Uterus (tissue), 4 donors: ENCODE measurements around the gene MCMBP. TPM values are rescaled to one million over a fixed set of nuclear protein-coding genes. Genes with fewer than 3 reads are reported as not detected.
"Not testable (repeated sequence)": the region's sequence is repeated elsewhere in the genome, so short reads cannot be mapped to it uniquely, and the experiment has no call there.

Source experiments
- DNase-seq, 2 donors: peaks; one replicate each; pipeline ENCODE4 v3.0.0-alpha.2; 2019 to 2020
- H3K27ac ChIP-seq, 2 donors: fragments of 200-600 bp; sonication (generic); 1 replicate in 1 of 2; 2 replicates in 1 of 2; pipeline ENCODE4 v1.5.1; 2016 to 2018
- H3K27me3 ChIP-seq, 2 donors: fragments of 200-600 bp; sonication (generic); one replicate each; pipeline ENCODE4 v1.5.1; 2018 to 2019; ENCODE audit warnings: control low read depth in 1 of 2
- H3K36me3 ChIP-seq, 2 donors: fragments of 200-600 bp; sonication (generic); one replicate each; pipeline ENCODE4 v1.5.1; 2019; ENCODE audit warnings: control low read depth in 1 of 2
- H3K4me1 ChIP-seq, 2 donors: fragments of 200-600 bp; sonication (generic); one replicate each; pipeline ENCODE4 v1.5.1; 2018 to 2019; ENCODE audit warnings: control low read depth in 1 of 2
- H3K4me3 ChIP-seq, 2 donors: fragments of 200-600 bp; sonication (generic); 1 replicate in 1 of 2; 2 replicates in 1 of 2; pipeline ENCODE4 v1.5.1; 2018 to 2019; ENCODE audit warnings: mild to moderate bottlenecking in 1 of 2
- H3K9me3 ChIP-seq, 2 donors: fragments of 200-600 bp; sonication (generic); one replicate each; pipeline ENCODE4 v1.5.1; 2019; ENCODE audit warnings: control low read depth in 1 of 2
- POLR2A ChIP-seq, 2 donors: fragments of 450-650 bp; IDR thresholded peaks; one replicate each; pipeline ENCODE4 v1.6.1; 2016; ENCODE audit warnings: antibody characterized with exemption in 2 of 2, mild to moderate bottlenecking in 1 of 2, moderate library complexity in 1 of 2
- intact Hi-C: fragments of 100-400 bp; cut with DNase I; formaldehyde crosslinking; loops from one replicate; pipeline ENCODE4 v1.15.1; 2023; ENCODE audit warnings: low total_unique reads
- total RNA-seq, 4 donors: library from RNA; depleted of rRNA in 3 of 4; stranded (reverse); fragments of >200 nt in 3 of 4; gene quantifications; one replicate each; pipeline versions ENCODE4 v1.1.0 to v1.2.4, GENCODE V29; 2014 to 2023
- TF ChIP-seq, protein P1 (sequence below), 4 experiments: fragments of 200-600 bp in 2 of 4; fragments of 450-650 bp in 2 of 4; sonication (generic) in 2 of 4; IDR thresholded peaks; one replicate each; pipeline ENCODE4 v1.5.1; 2016 to 2019; ENCODE audit warnings: antibody characterized with exemption in 4 of 4, mild to moderate bottlenecking in 2 of 4, moderate library complexity in 1 of 4
- donor health status: DM: yes; HTN: yes; CAD: no.

The MCMBP gene
- total RNA-seq, 4 donors from 2014 or later: 69.4 to 84.7 (median 76.7) TPM

DNA sequence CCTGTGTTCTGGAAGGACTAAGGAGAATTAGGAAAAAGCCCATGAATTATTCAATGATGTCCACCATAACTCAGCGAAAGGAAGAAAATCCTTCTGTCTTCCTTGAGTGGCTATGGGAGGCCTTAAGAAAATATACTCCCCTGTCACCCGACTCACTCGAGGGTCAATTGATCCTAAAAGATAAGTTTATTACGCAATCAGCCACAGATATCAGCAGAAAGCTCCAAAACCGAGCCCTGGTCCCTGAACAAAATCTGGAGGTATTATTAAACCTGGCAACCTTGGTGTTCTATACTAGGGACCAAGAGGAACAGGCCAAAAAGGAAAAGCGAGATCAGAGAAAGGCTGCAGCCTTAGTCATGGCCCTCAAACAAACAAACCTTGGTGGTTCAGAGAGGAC is 13.4 kb upstream of the MCMBP start:
- H3K9me3 ChIP-seq, H3K4me3 ChIP-seq, DNase-seq, H3K4me1 ChIP-seq, H3K27ac ChIP-seq, intact Hi-C loops, H3K27me3 ChIP-seq, H3K36me3 ChIP-seq: not testable (repeated sequence)

DNA sequence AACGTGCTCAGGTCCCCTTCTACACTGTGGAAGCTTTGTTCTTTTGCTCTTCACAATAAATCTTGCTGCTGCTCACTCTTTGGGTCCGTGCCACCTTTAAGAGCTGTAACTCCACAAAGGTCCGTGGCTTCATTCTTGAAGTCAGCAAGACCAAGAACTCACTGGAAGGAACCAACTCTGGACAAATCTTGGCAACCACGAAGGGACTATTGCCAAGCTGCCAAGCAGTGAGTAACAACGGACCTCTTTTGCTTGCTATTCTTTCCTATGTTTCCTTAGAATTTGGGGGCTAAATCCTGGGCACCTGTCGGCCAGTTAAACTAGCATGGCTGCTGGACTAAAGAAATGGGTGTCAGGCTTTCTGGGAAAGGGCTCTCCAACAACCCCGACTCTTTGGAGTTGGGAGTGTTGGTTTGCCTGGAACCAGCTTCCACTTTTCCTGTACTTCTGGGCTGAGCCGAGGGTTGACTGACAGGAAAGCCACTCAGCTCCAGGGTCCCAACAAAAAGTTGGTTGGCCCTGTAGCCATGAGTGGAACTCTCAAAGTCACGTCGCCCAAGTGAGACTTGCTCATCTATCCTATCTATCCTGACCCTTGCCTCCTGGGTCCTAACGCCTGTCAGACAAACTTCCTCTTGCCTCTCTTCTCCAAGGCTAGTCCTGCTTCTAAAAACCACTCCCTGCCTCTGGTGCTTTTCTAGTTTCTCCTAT is 11.4 kb upstream of the MCMBP start:
- H3K27me3 ChIP-seq, H3K4me3 ChIP-seq, H3K36me3 ChIP-seq, H3K4me1 ChIP-seq, H3K27ac ChIP-seq, intact Hi-C loops, DNase-seq, H3K9me3 ChIP-seq: not testable (repeated sequence)

DNA sequence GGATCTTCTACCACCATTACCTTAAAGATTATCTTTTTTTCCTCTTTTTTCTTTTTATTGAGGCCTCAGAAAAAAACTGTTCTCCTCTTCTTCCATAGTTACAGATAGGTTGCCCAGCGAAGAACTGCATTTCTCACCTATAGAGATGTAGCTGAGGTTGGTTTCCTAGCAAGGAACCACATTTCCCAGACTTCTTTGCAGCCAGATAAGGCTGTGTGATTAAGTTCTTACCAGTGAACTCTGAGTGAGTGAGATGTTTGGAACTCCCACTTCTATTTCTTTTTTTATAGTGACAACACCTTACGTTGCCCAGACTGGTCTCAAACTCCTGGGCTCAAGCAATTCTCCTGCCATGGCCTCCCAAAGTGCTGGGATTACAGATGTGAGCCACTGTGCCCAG is 5.9 kb upstream of the MCMBP start:
- Histone ChIP-seq H3K36me3 (no peaks in the 10 kb centered on the region), H3K27ac (no peak overlapping the region), H3K4me1 (no peaks in the 10 kb centered on the region), H3K27me3 (no peaks in the 10 kb centered on the region), H3K9me3 (no peaks in the 10 kb centered on the region), H3K4me3 (no peak overlapping the region)
- no peak for DNase-seq
- TF ChIP-seq, protein P1, sequence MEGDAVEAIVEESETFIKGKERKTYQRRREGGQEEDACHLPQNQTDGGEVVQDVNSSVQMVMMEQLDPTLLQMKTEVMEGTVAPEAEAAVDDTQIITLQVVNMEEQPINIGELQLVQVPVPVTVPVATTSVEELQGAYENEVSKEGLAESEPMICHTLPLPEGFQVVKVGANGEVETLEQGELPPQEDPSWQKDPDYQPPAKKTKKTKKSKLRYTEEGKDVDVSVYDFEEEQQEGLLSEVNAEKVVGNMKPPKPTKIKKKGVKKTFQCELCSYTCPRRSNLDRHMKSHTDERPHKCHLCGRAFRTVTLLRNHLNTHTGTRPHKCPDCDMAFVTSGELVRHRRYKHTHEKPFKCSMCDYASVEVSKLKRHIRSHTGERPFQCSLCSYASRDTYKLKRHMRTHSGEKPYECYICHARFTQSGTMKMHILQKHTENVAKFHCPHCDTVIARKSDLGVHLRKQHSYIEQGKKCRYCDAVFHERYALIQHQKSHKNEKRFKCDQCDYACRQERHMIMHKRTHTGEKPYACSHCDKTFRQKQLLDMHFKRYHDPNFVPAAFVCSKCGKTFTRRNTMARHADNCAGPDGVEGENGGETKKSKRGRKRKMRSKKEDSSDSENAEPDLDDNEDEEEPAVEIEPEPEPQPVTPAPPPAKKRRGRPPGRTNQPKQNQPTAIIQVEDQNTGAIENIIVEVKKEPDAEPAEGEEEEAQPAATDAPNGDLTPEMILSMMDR (IDR thresholded peaks at IDR 0.05): no peak
- no peak for TF ChIP-seq POLR2A (IDR thresholded peaks at IDR 0.05)
- intact Hi-C loops: no loop called here

DNA sequence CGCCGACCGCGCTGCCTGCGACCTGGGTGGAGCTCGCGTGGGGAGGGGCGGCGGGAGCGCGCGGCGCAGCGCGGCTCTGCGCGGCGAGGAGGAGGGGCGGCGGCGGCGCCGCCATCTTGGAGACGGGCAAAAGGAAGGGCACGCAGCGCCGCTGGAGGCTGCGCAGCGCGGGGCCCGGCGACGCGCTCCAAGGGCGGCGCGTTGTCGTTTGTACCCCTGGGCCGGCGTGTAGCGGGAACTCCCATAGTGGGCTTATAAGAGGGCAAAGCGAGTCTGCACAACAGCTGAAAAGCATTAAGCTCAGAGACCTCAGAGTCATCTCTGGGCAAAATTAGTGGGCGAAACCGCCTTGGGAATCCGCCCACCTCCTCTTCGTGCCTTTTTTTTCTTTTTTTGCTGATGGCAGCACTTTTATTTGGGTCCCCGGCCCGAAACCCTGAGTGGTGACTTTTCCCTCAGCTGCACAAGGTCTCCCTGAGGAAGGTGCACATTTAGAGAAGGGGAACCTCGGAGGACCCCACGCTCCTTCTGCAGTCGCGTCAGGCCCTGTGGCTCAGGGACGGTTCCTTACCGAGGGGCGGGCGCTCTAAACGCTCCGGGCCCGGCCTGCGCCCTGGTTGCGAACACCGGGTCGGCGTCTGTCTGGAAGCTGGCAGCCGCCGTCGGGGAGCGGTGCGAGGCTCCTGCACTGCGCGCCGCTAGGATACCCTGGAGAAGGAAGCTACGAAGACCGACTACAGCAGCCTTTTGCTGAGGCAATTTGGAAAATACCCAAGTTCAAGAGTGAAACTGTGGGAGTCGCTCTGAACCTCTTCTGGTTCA is 428 bp upstream of the MCMBP start:
- peak overlapping the region; percentile 61 to 83 for H3K4me3 ChIP-seq
- H3K9me3 ChIP-seq: no peaks in the 10 kb centered on the region
- H3K27ac ChIP-seq: peak overlapping the region; percentile 85 to 91
- intact Hi-C loops: no loop called here
- DNase-seq: peak; percentile 80 to 88
- no peaks in the 10 kb centered on the region for H3K27me3 ChIP-seq
- TF ChIP-seq, protein P1 (IDR thresholded peaks at IDR 0.05): peak in 2 of 4 experiments; percentile 7 to 18
- peak in 1 of 2 donors; percentile 48 for TF ChIP-seq POLR2A (IDR thresholded peaks at IDR 0.05)
- no peaks in the 10 kb centered on the region for H3K4me1 ChIP-seq
- no peaks in the 10 kb centered on the region for H3K36me3 ChIP-seq

DNA sequence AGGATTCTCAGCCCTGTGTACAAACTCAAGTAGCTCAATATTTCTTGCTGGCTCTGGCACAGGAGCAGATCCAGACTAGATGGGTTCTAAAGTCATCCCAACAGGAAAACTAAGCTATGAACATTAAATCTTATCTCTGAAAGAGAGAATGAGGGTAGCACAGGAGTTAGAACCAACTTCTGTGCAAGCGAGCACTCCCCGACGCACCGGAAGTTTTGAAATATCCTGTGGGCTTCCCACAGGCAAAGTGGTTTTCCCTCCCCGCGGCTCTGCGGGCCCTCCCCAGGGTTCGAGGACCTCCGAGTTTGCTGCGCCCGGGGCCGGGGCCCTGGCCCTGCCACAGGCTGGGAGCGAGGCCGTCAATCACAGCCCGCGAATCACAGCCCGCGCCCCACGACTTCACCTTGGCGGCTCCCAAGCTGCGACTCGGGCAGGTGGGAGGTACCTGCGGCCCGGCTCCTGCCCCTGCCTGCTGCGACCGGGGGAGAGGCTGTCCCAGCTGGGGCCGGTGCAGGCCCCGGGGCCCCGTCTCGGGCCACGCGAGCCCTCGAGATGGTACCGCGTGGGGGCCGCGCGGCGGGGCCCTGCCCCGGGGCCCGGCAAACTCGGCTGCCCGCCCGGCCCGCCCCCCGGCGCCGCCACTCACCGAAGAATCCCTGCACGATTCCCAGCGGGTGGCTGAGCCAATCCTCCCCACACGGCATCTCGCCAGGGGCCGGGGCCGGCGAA is 598 bp downstream of the MCMBP start:
- Histone ChIP-seq H3K9me3 (no peaks in the 10 kb centered on the region), H3K27me3 (no peaks in the 10 kb centered on the region), H3K27ac (peak overlapping the region; percentile 85 to 91), H3K4me1 (no peaks in the 10 kb centered on the region), H3K36me3 (no peaks in the 10 kb centered on the region), H3K4me3 (peak overlapping the region; percentile 61 to 83)
- intact Hi-C loops: no loop called here
- DNase-seq: peak; percentile 34 to 59
- TF ChIP-seq, protein P1 (IDR thresholded peaks at IDR 0.05): no peak
- TF ChIP-seq POLR2A (IDR thresholded peaks at IDR 0.05): no peak

DNA sequence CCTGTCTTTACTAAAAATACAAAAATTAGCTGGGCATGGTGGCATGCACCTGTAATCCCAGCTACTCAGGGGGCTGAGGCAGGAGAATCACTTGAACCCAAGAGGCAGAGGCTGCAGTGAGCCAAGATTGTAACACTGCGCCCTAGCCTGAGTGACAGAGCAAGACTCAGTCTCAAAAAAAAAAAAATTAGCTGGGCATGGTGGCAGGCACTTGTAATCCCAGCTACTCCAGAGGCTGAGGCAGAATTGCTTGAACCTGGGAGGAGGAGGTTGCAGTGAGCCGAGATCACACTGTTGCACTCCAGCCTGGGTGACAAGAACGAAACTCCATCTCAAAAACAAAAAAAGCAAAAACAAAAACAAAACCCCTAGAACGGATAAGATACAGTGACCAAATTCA is 3.2 kb downstream of the MCMBP start:
- H3K9me3 ChIP-seq, DNase-seq, H3K27me3 ChIP-seq, H3K4me1 ChIP-seq, H3K4me3 ChIP-seq, H3K27ac ChIP-seq, H3K36me3 ChIP-seq: not testable (repeated sequence)
- intact Hi-C loops: loop anchor here (10.0 kb wide), 1 partner anchor 125 kb away; no protein-coding TSS in a partner anchor
